ENCODE data around the gene RAPGEF3. TPM values are rescaled to one million over a fixed set of nuclear protein-coding genes. Genes with fewer than 3 reads are reported as not detected.

RAPGEF3 gene
- total and polyA plus RNA-seq, 8 donors, result 10.8 to 28.9 (median 16.5) TPM

DNA sequence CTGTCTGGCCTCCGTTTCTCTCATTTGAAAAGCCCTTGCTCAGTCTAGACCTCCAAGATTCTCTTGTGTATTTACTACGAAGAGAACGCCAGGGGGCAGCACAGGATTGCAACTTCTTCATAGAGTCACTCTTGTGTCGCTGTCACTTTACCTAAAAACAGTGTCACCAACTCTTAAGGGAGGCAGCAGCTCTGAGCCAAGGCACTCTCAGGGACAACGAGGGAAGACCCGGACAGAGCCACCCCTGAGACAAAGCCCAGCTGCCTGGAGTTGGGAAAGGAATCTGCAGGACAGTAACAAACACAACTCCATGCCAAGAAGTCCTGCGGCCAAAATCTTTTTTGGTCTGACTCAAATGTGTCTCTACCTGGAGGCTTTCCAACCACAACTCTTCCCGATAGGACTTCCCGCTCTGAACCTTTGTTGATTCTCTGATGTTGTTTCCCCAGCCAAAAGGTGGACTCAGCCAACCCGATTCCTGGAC is 43.2 kb downstream of the RAPGEF3 start:
- Histone ChIP-seq H3K9me3 (no peaks in the 10 kb centered on the region), H3K36me3 (no peaks in the 10 kb centered on the region), H3K27me3 (no peaks in the 10 kb centered on the region), H3K4me3 (no peak overlapping the region), H3K4me1 (peaks cover 19 to 36% of the 10 kb centered on the region in 2 donors), H3K27ac (no peak overlapping the region)
- TF ChIP-seq, protein P1, sequence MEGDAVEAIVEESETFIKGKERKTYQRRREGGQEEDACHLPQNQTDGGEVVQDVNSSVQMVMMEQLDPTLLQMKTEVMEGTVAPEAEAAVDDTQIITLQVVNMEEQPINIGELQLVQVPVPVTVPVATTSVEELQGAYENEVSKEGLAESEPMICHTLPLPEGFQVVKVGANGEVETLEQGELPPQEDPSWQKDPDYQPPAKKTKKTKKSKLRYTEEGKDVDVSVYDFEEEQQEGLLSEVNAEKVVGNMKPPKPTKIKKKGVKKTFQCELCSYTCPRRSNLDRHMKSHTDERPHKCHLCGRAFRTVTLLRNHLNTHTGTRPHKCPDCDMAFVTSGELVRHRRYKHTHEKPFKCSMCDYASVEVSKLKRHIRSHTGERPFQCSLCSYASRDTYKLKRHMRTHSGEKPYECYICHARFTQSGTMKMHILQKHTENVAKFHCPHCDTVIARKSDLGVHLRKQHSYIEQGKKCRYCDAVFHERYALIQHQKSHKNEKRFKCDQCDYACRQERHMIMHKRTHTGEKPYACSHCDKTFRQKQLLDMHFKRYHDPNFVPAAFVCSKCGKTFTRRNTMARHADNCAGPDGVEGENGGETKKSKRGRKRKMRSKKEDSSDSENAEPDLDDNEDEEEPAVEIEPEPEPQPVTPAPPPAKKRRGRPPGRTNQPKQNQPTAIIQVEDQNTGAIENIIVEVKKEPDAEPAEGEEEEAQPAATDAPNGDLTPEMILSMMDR (IDR thresholded peaks at IDR 0.05), result peak; percentile 76 to 82
- DNase-seq, result peak in 3 of 4 donors; percentile 71 to 83 (median 78)
- intact Hi-C loops (cut with DNase I), result loop anchor here in 1 of 2 donors (2.0 to 5.0 kb wide), 2 partner anchors 62 to 123 kb away; no protein-coding TSS in a partner anchor
- ATAC-seq, result peak; percentile 75

DNA sequence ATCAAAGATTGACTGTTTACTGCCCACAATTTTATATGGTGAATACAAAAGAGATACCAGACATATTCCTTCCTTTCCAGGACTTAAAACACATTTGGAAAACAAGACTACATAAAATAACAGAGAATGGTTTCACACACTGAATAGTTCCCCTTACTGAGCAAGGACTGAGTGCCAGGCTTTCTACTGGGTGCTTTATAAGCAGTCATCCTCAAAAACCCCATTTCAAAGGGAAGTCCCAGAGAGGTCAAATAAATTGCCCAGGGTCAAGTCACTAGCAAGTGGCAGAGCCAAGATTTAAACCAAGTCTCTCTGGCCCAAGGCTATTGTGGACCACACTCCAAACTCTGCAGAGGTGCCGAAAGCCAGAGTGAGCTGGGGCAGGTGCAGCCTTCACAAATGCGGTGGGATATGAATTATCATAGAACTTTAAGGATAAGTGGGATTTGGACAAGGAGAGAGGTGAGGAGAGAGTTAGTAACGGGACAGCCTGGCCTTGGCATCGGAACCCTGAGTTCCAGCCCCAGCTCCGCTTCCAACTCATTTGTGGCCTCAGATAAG is 43.8 kb downstream of the RAPGEF3 start:
- Histone ChIP-seq H3K27ac (no peak overlapping the region), H3K36me3 (no peaks in the 10 kb centered on the region), H3K27me3 (no peaks in the 10 kb centered on the region), H3K4me3 (no peak overlapping the region), H3K9me3 (no peaks in the 10 kb centered on the region), H3K4me1 (peaks cover 19 to 36% of the 10 kb centered on the region in 2 donors)
- no peak for DNase-seq
- TF ChIP-seq, protein P1 (IDR thresholded peaks at IDR 0.05), result no peak
- intact Hi-C loops (cut with DNase I), result loop anchor here in 1 of 2 donors (2.0 to 5.0 kb wide), 2 partner anchors 62 to 124 kb away; no protein-coding TSS in a partner anchor
- ATAC-seq, result no peak

DNA sequence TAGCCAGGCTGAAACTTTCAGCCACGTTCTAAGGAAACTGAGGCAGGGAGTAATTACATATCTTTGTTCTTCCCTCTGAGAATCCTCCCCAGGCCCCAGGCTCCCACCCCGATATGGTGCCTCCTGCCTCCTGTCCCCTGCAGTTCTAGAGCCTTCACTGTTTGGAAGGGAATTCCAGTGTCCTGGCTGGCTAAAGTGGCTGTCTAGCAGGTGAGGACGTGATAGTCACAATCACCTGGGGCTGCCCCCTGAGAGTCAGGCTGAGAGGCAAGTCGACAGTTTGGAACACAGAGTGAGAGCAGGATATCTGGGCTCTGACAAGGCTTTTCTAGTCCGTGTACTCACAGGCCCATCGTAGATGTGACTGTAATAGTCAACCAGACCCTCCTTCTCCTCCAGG is 46.5 kb downstream of the RAPGEF3 start:
- no peak for ATAC-seq
- intact Hi-C loops (cut with DNase I), result no loop called here
- Histone ChIP-seq H3K4me1 (peaks cover 11 to 44% of the 10 kb centered on the region in 2 donors), H3K36me3 (no peaks in the 10 kb centered on the region), H3K9me3 (no peaks in the 10 kb centered on the region), H3K4me3 (no peak overlapping the region), H3K27ac (no peak overlapping the region), H3K27me3 (no peaks in the 10 kb centered on the region)
- TF ChIP-seq, protein P1 (IDR thresholded peaks at IDR 0.05), result no peak
- DNase-seq, result no peak

DNA sequence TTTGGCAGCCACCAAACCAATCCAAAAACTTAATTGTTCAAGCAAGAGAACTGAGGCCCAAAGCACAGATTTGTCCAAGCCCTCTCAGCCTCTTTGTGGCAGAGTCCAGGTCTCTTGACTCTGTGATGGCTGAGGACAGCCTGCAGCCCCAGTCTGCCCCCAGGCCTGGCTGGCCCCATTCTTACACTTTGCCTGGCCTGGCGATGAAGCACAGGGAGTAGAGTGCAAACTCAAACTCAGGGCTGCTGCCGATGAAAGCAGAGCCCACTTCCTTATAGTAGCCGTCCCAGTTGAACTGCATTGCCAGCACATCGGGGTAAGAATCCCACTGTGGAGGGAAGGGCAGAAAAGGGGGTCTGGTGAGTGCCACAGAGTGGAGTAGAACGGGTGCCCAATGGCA is 47.2 kb downstream of the RAPGEF3 start:
- ATAC-seq, result no peak
- Histone ChIP-seq H3K27me3 (no peaks in the 10 kb centered on the region), H3K27ac (no peak overlapping the region), H3K36me3 (no peaks in the 10 kb centered on the region), H3K9me3 (no peaks in the 10 kb centered on the region), H3K4me3 (no peak overlapping the region), H3K4me1 (peaks cover 15 to 44% of the 10 kb centered on the region in 2 donors)
- TF ChIP-seq, protein P1 (IDR thresholded peaks at IDR 0.05), result no peak
- no peak for DNase-seq
- intact Hi-C loops (cut with DNase I), result no loop called here

DNA sequence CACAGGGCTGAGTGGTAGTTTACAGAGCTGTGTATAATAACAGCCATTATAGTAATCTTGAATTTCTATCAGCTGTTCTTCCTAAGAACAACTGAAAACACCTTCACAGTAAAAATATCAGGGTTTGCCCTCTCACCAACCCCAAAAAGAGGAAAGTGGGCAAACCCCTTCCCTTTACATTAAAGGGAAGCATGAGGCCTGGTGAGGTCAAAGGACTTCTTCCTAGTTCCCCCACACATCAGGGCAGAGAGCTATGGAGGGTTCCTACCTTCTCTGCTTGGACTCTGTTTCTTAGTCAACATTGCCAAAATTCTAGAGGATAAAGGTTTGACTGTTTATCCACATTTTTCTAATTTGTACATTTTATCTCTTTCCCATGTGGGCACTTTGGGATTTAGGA is 48.4 kb downstream of the RAPGEF3 start:
- DNase-seq, result no peak
- ATAC-seq, result no peak
- intact Hi-C loops (cut with DNase I), result no loop called here

More for the DNA sequence above, 48.4 kb downstream of the RAPGEF3 start:
- TF ChIP-seq, protein P1 (IDR thresholded peaks at IDR 0.05), result no peak
- Histone ChIP-seq H3K36me3 (no peaks in the 10 kb centered on the region), H3K27me3 (no peaks in the 10 kb centered on the region), H3K27ac (peak overlapping the region in 1 of 2 donors; percentile 49), H3K4me1 (peaks cover 9 to 35% of the 10 kb centered on the region in 2 donors), H3K9me3 (no peaks in the 10 kb centered on the region), H3K4me3 (no peak overlapping the region)
